Neural progenitor cell (in vitro differentiated cells): ENCODE results near the gene CACNG7.

Experiments
- EZH2 ChIP-seq: fragments of 200-600 bp; sonication (generic); IDR thresholded peaks from 2 replicates; pipeline ENCODE4 v1.6.1; 2017; ENCODE audit warnings: antibody characterized with exemption, mild to moderate bottlenecking, moderate library complexity
- TF ChIP-seq, protein P1 (sequence below): fragments of 200-600 bp; sonication (generic); IDR thresholded peaks from 2 replicates; pipeline ENCODE4 v1.5.1; 2017; ENCODE audit warnings: antibody characterized with exemption, mild to moderate bottlenecking

GRCh38 chr19:53906211-53907192 is 2.6 kb upstream of the CACNG7 start:
- TF ChIP-seq, protein P1, sequence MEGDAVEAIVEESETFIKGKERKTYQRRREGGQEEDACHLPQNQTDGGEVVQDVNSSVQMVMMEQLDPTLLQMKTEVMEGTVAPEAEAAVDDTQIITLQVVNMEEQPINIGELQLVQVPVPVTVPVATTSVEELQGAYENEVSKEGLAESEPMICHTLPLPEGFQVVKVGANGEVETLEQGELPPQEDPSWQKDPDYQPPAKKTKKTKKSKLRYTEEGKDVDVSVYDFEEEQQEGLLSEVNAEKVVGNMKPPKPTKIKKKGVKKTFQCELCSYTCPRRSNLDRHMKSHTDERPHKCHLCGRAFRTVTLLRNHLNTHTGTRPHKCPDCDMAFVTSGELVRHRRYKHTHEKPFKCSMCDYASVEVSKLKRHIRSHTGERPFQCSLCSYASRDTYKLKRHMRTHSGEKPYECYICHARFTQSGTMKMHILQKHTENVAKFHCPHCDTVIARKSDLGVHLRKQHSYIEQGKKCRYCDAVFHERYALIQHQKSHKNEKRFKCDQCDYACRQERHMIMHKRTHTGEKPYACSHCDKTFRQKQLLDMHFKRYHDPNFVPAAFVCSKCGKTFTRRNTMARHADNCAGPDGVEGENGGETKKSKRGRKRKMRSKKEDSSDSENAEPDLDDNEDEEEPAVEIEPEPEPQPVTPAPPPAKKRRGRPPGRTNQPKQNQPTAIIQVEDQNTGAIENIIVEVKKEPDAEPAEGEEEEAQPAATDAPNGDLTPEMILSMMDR: peak; percentile 81
- TF ChIP-seq EZH2: peak; percentile 79
